Bronchial smooth muscle cell (primary cell): ENCODE measurements around the gene STPG2. TPM values are rescaled to one million over a fixed set of nuclear protein-coding genes. Genes with fewer than 3 reads are reported as not detected.

Experiments used
- total RNA-seq: library from RNA; depleted of rRNA; stranded (reverse); fragments of >200 nt; gene quantifications from 2 replicates; pipeline ENCODE4 v1.2.1, GENCODE V29; 2014

Gene STPG2
- total RNA-seq: 0.16 TPM in 1 of 2 replicates, not detected in the other

DNA sequence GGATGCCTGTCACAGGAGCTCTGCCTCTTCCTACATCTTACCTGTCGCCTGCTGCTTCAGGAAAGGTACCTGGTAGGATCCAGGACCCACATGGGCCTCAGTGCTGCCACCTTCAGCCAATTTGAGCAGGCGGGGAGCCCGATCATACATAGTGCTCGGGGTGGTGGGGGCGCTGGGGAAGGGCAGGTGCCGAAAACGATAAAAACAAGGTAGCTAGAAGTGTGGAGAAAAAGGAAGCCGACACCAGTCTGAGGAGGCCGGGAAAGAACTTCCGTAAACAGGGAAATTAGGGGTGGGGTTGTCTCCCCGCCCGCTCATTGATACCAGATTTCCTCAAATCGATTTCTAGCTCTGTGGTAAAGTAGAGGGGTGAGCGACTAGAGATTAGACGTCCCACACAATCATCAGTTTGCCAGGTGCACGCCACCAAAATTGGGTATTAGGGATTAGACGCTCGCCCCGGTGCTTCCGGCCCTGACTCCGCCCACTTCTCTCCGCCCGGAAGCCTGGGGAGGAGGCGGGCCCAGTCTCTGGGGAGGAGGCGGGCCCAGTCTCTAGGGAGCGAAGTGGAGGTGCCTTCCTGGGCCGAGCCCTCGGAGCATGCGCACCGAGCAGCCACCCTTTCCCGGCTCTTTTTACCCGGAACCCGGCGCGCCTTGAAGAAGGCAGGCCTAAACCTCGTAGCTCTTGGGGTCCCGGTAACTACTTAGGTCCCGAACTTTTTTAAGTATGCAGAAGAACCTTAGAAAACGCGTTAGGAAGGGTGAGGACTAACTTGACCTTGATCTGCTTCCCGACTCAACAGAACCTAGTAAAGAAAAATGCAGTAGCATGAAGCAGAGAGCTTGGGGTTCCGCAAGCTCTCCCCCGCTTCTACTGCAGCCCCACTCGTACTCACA lies at the start of gene STPG2:
TSS of gene STPG2 (minus strand) at position 476 of the 899 bp plus-strand sequence.

Other genes starting within 250 kb of the STPG2 start
- gene RAP1GDS1, start 117.9 kb upstream of the STPG2 start, total RNA-seq: 39.2 and 47.0 TPM in 2 replicates